Body of pancreas (tissue), 4 donors: Measurements from ENCODE around the gene COL26A1.

Experiments
- CTCF ChIP-seq, 7 experiments: fragments of 450-650 bp in 4 of 7; fragments of 200-600 bp in 3 of 7; sonication (generic) in 3 of 7; IDR thresholded peaks; one replicate each; pipeline ENCODE4 v1.5.1; 2016 to 2019; ENCODE audit warnings: antibody characterized with exemption in 7 of 7
- POLR2A ChIP-seq, 3 donors: fragments of 450-650 bp; IDR thresholded peaks; one replicate each; pipeline ENCODE4 v1.6.1; 2016; ENCODE audit warnings: antibody characterized with exemption in 3 of 3, mild to moderate bottlenecking in 2 of 3

GRCh38 chr7:101391991-101392390 lies 29.3 kb downstream of the COL26A1 start:
- TF ChIP-seq POLR2A (IDR thresholded peaks at IDR 0.05), result no peak
- TF ChIP-seq CTCF (IDR thresholded peaks at IDR 0.05), result no peak
